Measurements from ENCODE around the gene IDH3B. TPM values are rescaled to one million over a fixed set of nuclear protein-coding genes. Genes with fewer than 3 reads are reported as not detected.

Gene IDH3B
- total and polyA plus RNA-seq, 2 of the 8 experiments (the other 6 are each of a cell fraction or from before 2014, with no cell fraction given) = 110 to 167 TPM

GRCh38 chr20:2654384-2654822 is 9.6 kb downstream of the IDH3B start:
- 90% methylated on average over 9 of the region's 9 CpGs; no CpG with 5 or more reads in 1 of the 2 experiments for WGBS, 2 experiments (ENCODE audit: extremely low coverage in 1 of 2, insufficient coverage in 1 of 2, insufficient read length in 1 of 2, insufficient replicate concordance in 2 of 2, low coverage in 1 of 2, low lambda C conversion rate in 2 of 2, missing lambda C conversion rate in 1 of 2)
- CTCF ChIA-PET (ENCODE audit: partially characterized antibody) = interaction anchor here (1.4 to 1.5 kb wide), 2 partner anchors 9 to 134 kb away, joined by 5 read pairs; partner anchors contain the start of gene IDH3B
- Histone ChIP-seq H2BK5ac (ENCODE audit: low read depth, low read length) (0 out of 2 replicates have a peak overlapping the region, but pooled peaks have one; percentile 8), H4K20me1 (replicated peaks in 1 of 2; ENCODE audit: control insufficient read depth in 1 of 2, insufficient read depth in 2 of 2, low read length in 2 of 2) (peaks cover 40 to 47% of the 10 kb centered on the region in 2 experiments), H3K9ac (replicated peaks in 1 of 4; ENCODE audit: extremely low read depth in 1 of 4, low read depth in 3 of 4, low read length in 3 of 4) (peak overlapping the region in 3 of 4 experiments; percentile 19 to 82 (median 48); a peak in 3 of 7 replicates), H4K8ac (ENCODE audit: extremely low read depth, insufficient read depth, low read length) (no peak overlapping the region; the same call in 1 of the 2 replicates), H3K14ac (ENCODE audit: insufficient read length) (no peak overlapping the region), H3K9me3 (ENCODE audit: insufficient read depth in 2 of 2, low read depth in 1 of 2, low read length in 1 of 2) (no peaks in the 10 kb centered on the region), H3K4ac (replicated peaks; ENCODE audit: insufficient read length, low read depth, low read length) (no peak overlapping the region), H2AFZ (ENCODE audit: low read length) (no peak overlapping the region), H3K79me1 (ENCODE audit: low read depth, low read length) (peaks cover 9% of the 10 kb centered on the region), H3K79me2 (ENCODE audit: control insufficient read depth in 1 of 2, insufficient read depth in 2 of 2, low read length in 2 of 2) (peaks cover 21 to 41% of the 10 kb centered on the region in 2 experiments), H2AK5ac (ENCODE audit: low read depth, low read length) (no peak overlapping the region), H4K91ac (replicated peaks; ENCODE audit: insufficient read length, low read length) (no peak overlapping the region), H3K27me3 (replicated peaks in 1 of 4; ENCODE audit: control insufficient read depth in 3 of 4, extremely low read depth in 1 of 4, insufficient read depth in 3 of 4, low read length in 3 of 4) (no peaks in the 10 kb centered on the region), H3K4me1 (replicated peaks in 1 of 4; ENCODE audit: control insufficient read depth in 3 of 4, insufficient read depth in 4 of 4, low read length in 3 of 4) (peaks cover 0 to 5% (median 3%) of the 10 kb centered on the region in 4 experiments; a peak in 5 of 7 replicates), H3K23me2 (ENCODE audit: low read depth, low read length) (peaks cover 10% of the 10 kb centered on the region), H3K4me3 (ENCODE audit: extremely low read depth in 1 of 4, insufficient read depth in 2 of 4, low read depth in 3 of 4, low read length in 4 of 4) (peak overlapping the region; percentile 94 to 100 (median 98); a peak in 7 of 8 replicates), H3K27ac (ENCODE audit: low read depth, low read length) (0 out of 2 replicates have a peak overlapping the region, but pooled peaks have one; percentile 26), H3K36me3 (ENCODE audit: control insufficient read depth in 2 of 4, insufficient read depth in 4 of 4, low read length in 3 of 4) (peaks cover 39 to 63% (median 54%) of the 10 kb centered on the region in 4 experiments), H2BK120ac (replicated peaks; ENCODE audit: low read depth, low read length) (no peak overlapping the region), H3K18ac (ENCODE audit: extremely low read depth, low read length) (no peak overlapping the region), H3K4me2 (ENCODE audit: insufficient read depth in 1 of 2, low read depth in 2 of 2, low read length in 2 of 2) (peak overlapping the region; percentile 84 to 91), H4K5ac (ENCODE audit: insufficient read length, low read depth, low read length) (no peak overlapping the region), H2BK20ac (ENCODE audit: low read length) (no peak overlapping the region), H3K56ac (replicated peaks; ENCODE audit: insufficient read length, low read depth, low read length) (no peak overlapping the region), H3K23ac (ENCODE audit: insufficient read length) (no peak overlapping the region), H2BK12ac (ENCODE audit: low read depth, low read length) (no peak overlapping the region), H2BK15ac (ENCODE audit: low read length) (no peak overlapping the region)
- FAIRE-seq (no peak), DNase-seq (ENCODE audit: low read depth in 1 of 2, low spot score in 2 of 2) (no peak)
- TF ChIP-seq SIX5 (IDR thresholded peaks at IDR 0.05; ENCODE audit: low read depth, low read length) (no peak), NRF1 (IDR thresholded peaks at IDR 0.05; ENCODE audit: low read depth, low read length) (no peak), TAF1 (IDR thresholded peaks at IDR 0.05; ENCODE audit: low read depth, low read length) (no peak), YY1 (IDR thresholded peaks at IDR 0.05; ENCODE audit: low read depth, low read length) (no peak), JUND (IDR thresholded peaks at IDR 0.05; ENCODE audit: low read length) (no peak), SP2 (IDR thresholded peaks at IDR 0.05; ENCODE audit: low read length) (no peak), RFX5 (IDR thresholded peaks at IDR 0.05; ENCODE audit: borderline replicate concordance, low read depth, low read length) (no peak), CBX5 (IDR thresholded peaks at IDR 0.05; ENCODE audit: low read depth, low read length) (no peak), PHF8 (conservative IDR thresholded peaks at IDR 0.05; ENCODE audit: low read depth, low read length) (no peak), HDAC2 (IDR thresholded peaks at IDR 0.05; ENCODE audit: borderline replicate concordance in 1 of 2, low read depth in 2 of 2, low read length in 2 of 2) (no peak)
- POLR2A ChIA-PET (ENCODE audit: partially characterized antibody) = interaction anchor here (0.8 to 28.5 kb wide), 10 partner anchors 6 to 187 kb away, joined by 3 to 463 read pairs (median 6); partner anchors contain the start of genes IDH3B, NOP56, PCED1A and SNRPB

Measured in H1 (cell line).